Ishikawa (cell line): ENCODE results near the gene SLC6A13.

Experiments
- EGR1 ChIP-seq: IDR thresholded peaks from 2 replicates; pipeline ENCODE4 v1.6.1; 2012
- RAD21 ChIP-seq: IDR thresholded peaks from 2 replicates; pipeline ENCODE4 v1.6.1; 2012; ENCODE audit warnings: low read depth
- TEAD4 ChIP-seq: IDR thresholded peaks from 2 replicates; pipeline ENCODE4 v1.6.1; 2012
- YY1 ChIP-seq: IDR thresholded peaks from 2 replicates; pipeline ENCODE4 v1.6.1; 2012; ENCODE audit warnings: low read depth
- TF ChIP-seq, protein P1 (sequence below): IDR thresholded peaks from 2 replicates; pipeline ENCODE4 v1.6.1; 2012

DNA sequence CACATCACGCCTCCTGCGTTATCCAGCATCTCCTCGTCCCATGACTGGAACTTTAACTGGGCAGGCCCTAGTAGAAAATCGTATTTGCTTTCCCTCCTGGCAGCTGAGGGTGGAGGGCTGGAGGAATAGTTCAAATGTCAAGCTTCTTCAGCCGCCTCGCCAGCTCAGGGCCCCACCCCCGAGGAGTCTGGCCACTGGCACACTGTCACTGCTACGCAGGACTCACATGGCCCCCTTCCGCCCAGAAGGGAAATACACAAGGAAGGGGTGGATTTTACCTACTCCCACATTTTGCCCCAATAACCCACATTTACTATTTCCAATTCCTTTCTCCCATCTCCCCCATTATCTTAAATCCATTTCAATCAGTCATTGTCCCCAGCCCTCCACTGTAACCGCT lies 8.6 kb downstream of the SLC6A13 start:
- TF ChIP-seq RAD21 (no peak), EGR1 (no peak), YY1 (no peak), TEAD4 (no peak)
- TF ChIP-seq, protein P1, sequence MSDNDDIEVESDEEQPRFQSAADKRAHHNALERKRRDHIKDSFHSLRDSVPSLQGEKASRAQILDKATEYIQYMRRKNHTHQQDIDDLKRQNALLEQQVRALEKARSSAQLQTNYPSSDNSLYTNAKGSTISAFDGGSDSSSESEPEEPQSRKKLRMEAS = no peak
